DND-41 (cell line): ENCODE measurements around the gene GTF2H1.

ENCODE experiments used
- ATAC-seq: fragments of 200-7000 bp; cut with Tn5 transposase; 3 replicates; pipeline ENCODE4 v1.9.1; 2021; ENCODE audit warnings: low read depth; ENCODE audit not compliant: insufficient read depth
- DNase-seq: peaks from one replicate; pipeline ENCODE4 v3.0.0-alpha.2; 2020
- H2AFZ ChIP-seq: 2 replicates; pipeline ENCODE4 v1.6.0; 2012; ENCODE audit warnings: low read depth, low read length
- H3K27ac ChIP-seq: 2 replicates; pipeline ENCODE4 v1.5.1; 2012; ENCODE audit warnings: low read length, inconsistent platforms
- H3K27me3 ChIP-seq: fragments of 200-600 bp; sonication (generic); 2 replicates; pipeline ENCODE4 v1.6.0; 2012; ENCODE audit warnings: low read length, mild to moderate bottlenecking, inconsistent platforms; ENCODE audit not compliant: insufficient read depth, poor library complexity
- H3K36me3 ChIP-seq: 2 replicates; pipeline ENCODE4 v1.5.1; 2012; ENCODE audit warnings: low read length, inconsistent platforms; ENCODE audit not compliant: insufficient read depth
- H3K4me1 ChIP-seq: 2 replicates; pipeline ENCODE4 v1.5.1; 2012; ENCODE audit warnings: mild to moderate bottlenecking, low read length; ENCODE audit not compliant: insufficient read depth
- H3K4me2 ChIP-seq: 2 replicates; pipeline ENCODE4 v1.6.0; 2012; ENCODE audit warnings: mild to moderate bottlenecking, moderate library complexity, low read length, inconsistent platforms; ENCODE audit not compliant: insufficient read depth
- H3K4me3 ChIP-seq, 2 experiments: fragments of 200-600 bp in 1 of 2; shearing (Covaris generic) in 1 of 2; 2 replicates each; pipeline ENCODE4 v1.5.1; 2012 to 2016; ENCODE audit warnings: inconsistent platforms in 2 of 2, low read length in 2 of 2, mild to moderate bottlenecking in 2 of 2, low read depth in 1 of 2, moderate library complexity in 1 of 2
- H3K79me2 ChIP-seq: 2 replicates; pipeline ENCODE4 v1.6.0; 2012; ENCODE audit warnings: low read length, inconsistent platforms; ENCODE audit not compliant: insufficient read depth
- H3K9ac ChIP-seq: 2 replicates; pipeline ENCODE4 v1.6.0; 2012; ENCODE audit warnings: low read depth, mild to moderate bottlenecking, inconsistent platforms, low read length, moderate library complexity
- H3K9me3 ChIP-seq: 2 replicates; pipeline ENCODE4 v1.5.1; 2012; ENCODE audit warnings: low read length, moderate library complexity, mild to moderate bottlenecking, inconsistent platforms; ENCODE audit not compliant: insufficient read depth, severe bottlenecking
- H4K20me1 ChIP-seq: 2 replicates; pipeline ENCODE4 v1.6.0; 2012; ENCODE audit warnings: low read length; ENCODE audit not compliant: insufficient read depth
- CTCF ChIP-seq: IDR thresholded peaks from 2 replicates; pipeline ENCODE4 v1.5.1; 2012; ENCODE audit warnings: borderline replicate concordance, low read length, moderate library complexity, mild to moderate bottlenecking; ENCODE audit not compliant: poor library complexity, severe bottlenecking; ENCODE audit errors: extremely low read depth
- EZH2 ChIP-seq: IDR thresholded peaks from 3 replicates; pipeline ENCODE4 v1.6.1; 2012; ENCODE audit warnings: borderline replicate concordance, low read depth, mild to moderate bottlenecking, moderate library complexity, low read length, inconsistent platforms; ENCODE audit not compliant: severe bottlenecking

The GTF2H1 gene

GRCh38 chr11:18393581-18394274, 71.4 kb downstream of the GTF2H1 start:
- Histone ChIP-seq H3K79me2 (peaks cover 50% of the 10 kb centered on the region), H3K27ac (peak overlapping the region; percentile 86), H2AFZ (peak overlapping the region; percentile 81), H3K36me3 (peaks cover 43% of the 10 kb centered on the region), H3K9ac (peak overlapping the region; percentile 96), H3K4me3 (peak overlapping the region in 1 of 2 experiments; percentile 72; a peak in 3 of 4 replicates), H3K27me3 (no peaks in the 10 kb centered on the region), H3K4me2 (peak overlapping the region; percentile 79), H3K9me3 (no peaks in the 10 kb centered on the region), H4K20me1 (peaks cover 42% of the 10 kb centered on the region), H3K4me1 (peaks cover 40% of the 10 kb centered on the region)
- TF ChIP-seq EZH2 (no peak), CTCF (no peak)
- DNase-seq, result no peak
- ATAC-seq, result peak; percentile 0; the same call in 1 of the 3 replicates

- H3K4me2 ChIP-seq, result peak within 1 kb of the TSS; percentile 79
- H3K4me1 ChIP-seq, result peaks cover 45% of the 10 kb centered on the region
- H3K27ac ChIP-seq, result peak within 1 kb of the TSS; percentile 94
- peaks cover 57% of the 10 kb centered on the region for H3K79me2 ChIP-seq
- no peaks in the 10 kb centered on the region for H3K9me3 ChIP-seq
- TF ChIP-seq CTCF, result no peak
- H4K20me1 ChIP-seq, result peaks cover 48% of the 10 kb centered on the region
- H3K27me3 ChIP-seq, result no peaks in the 10 kb centered on the region
- H3K4me3 ChIP-seq, result peak within 1 kb of the TSS; percentile 72 to 94
- H3K9ac ChIP-seq, result peak within 1 kb of the TSS; percentile 96
- DNase-seq (peak; percentile 99), ATAC-seq (peak; percentile 82)
- peaks cover 50% of the 10 kb centered on the region for H3K36me3 ChIP-seq
- peak within 1 kb of the TSS; percentile 81 for H2AFZ ChIP-seq
Observed at GRCh38 chr11:18394275-18394927, 72.0 kb downstream of the GTF2H1 start, which contains the start of gene LDHA. Gene LDHA, plus strand, starts transcription at chr11:18394563. Its CDS starts 2,280 bp downstream, at chr11:18396843.

GRCh38 chr11:18394928-18395734, 72.8 kb downstream of the GTF2H1 start:
- DNase-seq (peak; percentile 43), ATAC-seq (no peak)
- Histone ChIP-seq H3K4me2 (peak overlapping the region; percentile 79), H2AFZ (peak overlapping the region; percentile 68; the same call in 1 of the 2 replicates), H4K20me1 (peaks cover 56% of the 10 kb centered on the region), H3K9me3 (no peaks in the 10 kb centered on the region), H3K27me3 (no peaks in the 10 kb centered on the region), H3K9ac (peak overlapping the region; percentile 96), H3K4me1 (peaks cover 53% of the 10 kb centered on the region), H3K4me3 (peak overlapping the region; percentile 72 to 94), H3K27ac (peak overlapping the region; percentile 94), H3K36me3 (peaks cover 57% of the 10 kb centered on the region), H3K79me2 (peaks cover 64% of the 10 kb centered on the region)
- TF ChIP-seq EZH2 (no peak), CTCF (no peak)
